AG09309 (cell line): ENCODE results near the gene A4GALT.

ENCODE experiments used
- DNase-seq: peaks from one replicate; pipeline ENCODE4 v3.0.0-alpha.2; 2010; ENCODE audit warnings: low read depth
- H3K4me3 ChIP-seq: 2 replicates; pipeline ENCODE4 v1.5.1; 2011; ENCODE audit warnings: mild to moderate bottlenecking, low read depth, low read length, moderate library complexity; ENCODE audit not compliant: control insufficient read depth
- CTCF ChIP-seq: IDR thresholded peaks from 2 replicates; pipeline ENCODE4 v1.5.1; 2011; ENCODE audit warnings: mild to moderate bottlenecking, low read depth, low read length, inconsistent platforms; ENCODE audit not compliant: insufficient read depth, control insufficient read depth; ENCODE audit errors: missing control alignments

The A4GALT gene, protein sequence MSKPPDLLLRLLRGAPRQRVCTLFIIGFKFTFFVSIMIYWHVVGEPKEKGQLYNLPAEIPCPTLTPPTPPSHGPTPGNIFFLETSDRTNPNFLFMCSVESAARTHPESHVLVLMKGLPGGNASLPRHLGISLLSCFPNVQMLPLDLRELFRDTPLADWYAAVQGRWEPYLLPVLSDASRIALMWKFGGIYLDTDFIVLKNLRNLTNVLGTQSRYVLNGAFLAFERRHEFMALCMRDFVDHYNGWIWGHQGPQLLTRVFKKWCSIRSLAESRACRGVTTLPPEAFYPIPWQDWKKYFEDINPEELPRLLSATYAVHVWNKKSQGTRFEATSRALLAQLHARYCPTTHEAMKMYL

DNA sequence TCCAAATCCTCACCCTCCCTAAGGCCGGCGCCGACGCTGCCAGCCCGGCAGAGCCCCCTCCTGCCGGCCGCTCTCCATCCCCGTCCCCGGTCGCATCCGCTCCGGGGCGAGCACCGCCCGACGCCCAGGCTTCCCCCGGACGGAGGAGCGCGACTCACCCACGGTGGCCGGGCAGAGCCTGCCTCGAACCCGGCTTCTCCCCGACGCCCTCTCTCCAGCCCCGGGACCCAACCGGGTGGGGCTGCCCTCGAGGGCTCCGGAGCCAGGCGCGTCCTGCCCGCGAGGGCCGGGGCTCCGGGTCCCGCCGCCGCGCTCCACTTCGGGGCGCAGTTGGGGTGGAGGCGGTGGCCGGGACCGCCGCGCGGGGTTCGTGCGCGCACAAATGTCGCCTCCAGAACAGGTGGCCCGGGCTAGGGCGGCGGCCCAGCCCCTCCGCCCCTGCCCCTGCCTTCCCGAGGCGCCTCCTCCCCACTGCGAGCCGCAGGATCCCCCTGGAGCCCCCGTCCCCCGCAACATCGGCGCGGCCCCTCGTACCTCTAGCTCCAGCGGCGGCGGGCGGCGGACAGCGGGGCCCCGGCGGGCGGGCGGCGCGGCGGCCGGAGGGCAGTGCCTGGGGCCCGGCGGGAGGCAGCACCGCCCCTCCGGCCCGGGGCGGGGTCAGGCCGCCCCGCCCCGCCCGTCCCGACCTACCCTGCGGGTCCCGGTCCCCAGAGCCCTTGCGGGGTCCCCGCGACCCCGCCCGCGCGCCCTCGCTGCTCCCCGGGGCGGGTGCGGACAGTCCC is at the start of gene A4GALT:
A4GALT (minus strand) TSS at position 608 of the 782 bp plus-strand sequence. CDS start 26,919 bp downstream, outside the sequence.
- peak within 1 kb of the TSS; percentile 47 for H3K4me3 ChIP-seq
- no peak for DNase-seq
- TF ChIP-seq CTCF = no peak

DNA sequence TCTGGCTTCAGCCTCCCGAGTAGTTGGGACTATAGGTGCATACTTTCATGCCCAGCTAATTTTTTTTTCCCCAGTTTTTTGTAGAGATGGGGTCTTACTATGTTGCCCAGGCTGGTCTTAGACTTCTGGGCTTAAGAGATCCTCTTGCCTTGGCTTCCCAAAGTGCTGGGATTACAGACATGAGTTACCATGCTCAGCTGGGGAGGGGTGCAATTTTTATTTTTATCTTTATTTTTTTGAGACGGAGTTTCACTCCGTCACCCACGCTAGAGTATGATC is 49.7 kb upstream of the A4GALT start:
- TF ChIP-seq CTCF = no peak
- no peak overlapping the region for H3K4me3 ChIP-seq
- DNase-seq = no peak

GRCh38 chr22:42769574-42770447 is 49.1 kb upstream of the A4GALT start:
- peak; percentile 45 for DNase-seq
- H3K4me3 ChIP-seq = no peak overlapping the region
- TF ChIP-seq CTCF = no peak

DNA sequence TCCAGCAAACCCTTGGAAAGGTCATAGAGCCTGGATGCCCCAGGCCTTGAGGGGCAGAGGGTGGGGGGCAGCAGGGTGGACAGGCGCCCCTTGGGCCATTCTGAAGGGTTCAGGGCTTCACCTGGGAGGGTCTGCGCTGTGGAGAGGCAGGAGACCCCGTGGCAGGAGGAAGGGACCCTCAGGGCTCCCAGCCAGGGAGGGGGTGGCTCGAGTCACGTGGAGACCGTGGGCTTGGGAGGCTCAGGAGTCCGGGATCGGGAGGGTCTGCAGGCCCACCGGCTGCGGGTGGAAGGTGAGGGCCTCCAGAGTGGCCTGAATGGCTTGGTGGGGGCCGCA is 48.5 kb upstream of the A4GALT start:
- no peak for DNase-seq
- TF ChIP-seq CTCF = no peak
- H3K4me3 ChIP-seq = no peak overlapping the region

GRCh38 chr22:42768385-42769035 is 47.8 kb upstream of the A4GALT start:
- no peak for TF ChIP-seq CTCF
- DNase-seq = no peak

GRCh38 chr22:42766860-42767259 is 46.2 kb upstream of the A4GALT start:
- DNase-seq = no peak
- TF ChIP-seq CTCF = no peak
- no peak overlapping the region for H3K4me3 ChIP-seq

More at GRCh38 chr22:42768385-42769035, 47.8 kb upstream of the A4GALT start:
- H3K4me3 ChIP-seq = no peak overlapping the region
